Activated CD8-positive, alpha-beta memory T cell treated with anti-CD3 and anti-CD28 coated beads for 1 hour (primary cell): ENCODE data around the gene TMEM127.
"Not testable (repeated sequence)": the region's sequence is repeated elsewhere in the genome, so short reads cannot be mapped to it uniquely, and the experiment has no call there.

Source experiments
- DNase-seq, 2 donors: peaks; one replicate each; pipeline ENCODE4 v3.0.0-alpha.2; 2020; ENCODE audit warnings: low read depth in 1 of 2; ENCODE audit errors: extremely low read depth in 1 of 2

Gene TMEM127, protein sequence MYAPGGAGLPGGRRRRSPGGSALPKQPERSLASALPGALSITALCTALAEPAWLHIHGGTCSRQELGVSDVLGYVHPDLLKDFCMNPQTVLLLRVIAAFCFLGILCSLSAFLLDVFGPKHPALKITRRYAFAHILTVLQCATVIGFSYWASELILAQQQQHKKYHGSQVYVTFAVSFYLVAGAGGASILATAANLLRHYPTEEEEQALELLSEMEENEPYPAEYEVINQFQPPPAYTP

DNA sequence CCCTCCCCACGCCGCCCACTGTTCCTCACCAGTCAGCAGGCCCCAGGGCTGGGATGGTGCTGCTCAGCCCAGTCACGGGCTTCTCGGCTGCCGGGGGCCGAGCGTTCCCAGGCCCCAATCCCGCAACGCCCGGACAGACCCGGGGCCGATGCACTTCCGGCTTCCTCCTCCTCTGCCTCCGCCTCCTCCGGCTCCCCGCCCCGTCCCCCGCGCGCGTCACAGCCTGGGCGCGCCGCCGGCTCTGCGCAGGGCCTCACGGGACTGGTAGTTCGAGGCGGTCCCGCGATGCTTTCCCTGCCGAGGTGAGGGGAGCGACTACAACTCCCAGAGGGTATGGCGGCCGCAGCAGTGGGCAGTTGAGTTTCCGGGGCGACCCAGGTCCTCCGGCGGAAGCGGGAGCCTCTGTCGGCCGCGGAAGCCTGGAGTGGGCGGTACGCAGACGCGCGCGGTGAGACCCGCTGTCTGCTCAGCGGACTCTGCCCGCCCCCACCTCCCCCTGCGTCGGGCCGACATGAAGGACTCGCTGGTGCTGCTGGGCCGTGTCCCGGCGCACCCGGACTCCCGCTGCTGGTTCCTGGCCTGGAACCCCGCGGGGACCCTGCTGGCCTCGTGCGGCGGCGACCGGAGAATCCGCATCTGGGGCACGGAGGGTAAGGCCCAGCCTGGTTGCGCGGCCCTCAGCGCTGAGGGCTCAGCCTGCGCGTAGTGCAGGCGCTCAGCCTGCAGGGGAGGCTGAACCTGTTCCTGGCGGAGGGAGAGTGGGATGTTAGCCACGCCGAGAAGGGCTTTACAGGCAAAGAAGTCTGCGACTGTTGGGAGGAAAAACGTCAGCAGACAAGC is at the start of gene TMEM127, which contains the start of gene CIAO1:
Gene TMEM127 (minus strand): TSS at position 158 of the 840 bp plus-strand sequence. CDS start 616 bp downstream, outside the sequence.
Gene CIAO1 (plus strand): TSS at position 386 of the 840 bp plus-strand sequence. CDS start 126 bp downstream, at position 512.
- peak; percentile 93 to 95 for DNase-seq

DNA sequence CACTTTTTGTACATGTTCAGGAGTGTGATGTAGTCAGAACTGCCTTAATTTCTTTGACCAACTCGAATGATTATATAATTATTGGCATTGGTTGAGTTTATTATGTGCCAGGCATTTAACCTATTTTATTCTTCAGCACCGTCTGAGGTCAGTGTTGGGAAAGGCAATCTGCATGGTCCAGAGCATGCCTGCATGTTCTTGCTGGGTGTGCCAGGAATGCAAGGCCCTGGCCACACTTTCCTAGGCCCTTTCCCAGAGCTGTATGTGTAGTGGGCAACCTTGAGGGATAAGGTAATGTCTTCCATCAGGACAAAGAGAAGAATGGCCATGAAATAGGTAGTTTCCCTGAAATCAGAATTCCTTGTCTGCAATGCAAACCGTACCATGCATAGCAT is 49.2 kb upstream of the TMEM127 start:
- DNase-seq: no peak

DNA sequence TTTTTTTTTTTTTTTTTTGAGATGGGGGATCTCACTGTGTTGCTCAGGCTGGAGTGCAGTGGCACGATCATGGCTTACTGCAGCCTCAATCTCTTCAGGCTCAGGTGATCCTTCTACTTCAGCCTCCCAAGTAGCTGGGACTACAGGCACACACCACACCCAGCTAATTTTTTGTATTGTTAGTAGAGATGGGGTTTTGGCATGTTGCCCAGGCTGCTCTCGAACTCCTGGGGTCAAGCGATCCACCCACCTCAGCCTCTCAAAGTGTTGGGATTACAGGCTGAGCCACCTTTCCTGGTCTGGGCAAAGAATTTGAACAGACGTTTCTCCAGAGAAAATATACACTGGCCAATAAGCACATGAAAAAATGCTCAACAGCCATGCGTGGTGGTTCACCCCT is 42.5 kb upstream of the TMEM127 start:
- DNase-seq: no peak

DNA sequence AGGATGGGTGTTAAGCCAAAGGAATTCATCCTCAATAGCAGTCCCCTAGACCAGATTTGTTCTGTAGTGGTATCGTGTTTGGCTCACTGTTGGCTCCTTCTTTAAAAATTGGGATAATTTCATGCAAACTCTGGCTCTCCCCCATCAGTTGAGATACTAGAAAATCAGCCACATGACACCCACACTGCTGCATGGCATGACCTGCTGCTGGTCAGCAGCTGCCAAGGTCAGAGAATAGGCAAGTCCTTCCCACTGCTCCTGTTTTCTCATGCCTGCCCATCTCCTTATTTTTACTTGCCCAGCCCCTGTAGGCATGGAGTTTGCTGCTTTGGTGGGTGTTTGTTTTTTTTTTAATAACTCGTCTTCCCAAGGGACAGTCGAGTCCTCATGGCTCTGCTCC is 40.6 kb upstream of the TMEM127 start:
- no peak for DNase-seq

DNA sequence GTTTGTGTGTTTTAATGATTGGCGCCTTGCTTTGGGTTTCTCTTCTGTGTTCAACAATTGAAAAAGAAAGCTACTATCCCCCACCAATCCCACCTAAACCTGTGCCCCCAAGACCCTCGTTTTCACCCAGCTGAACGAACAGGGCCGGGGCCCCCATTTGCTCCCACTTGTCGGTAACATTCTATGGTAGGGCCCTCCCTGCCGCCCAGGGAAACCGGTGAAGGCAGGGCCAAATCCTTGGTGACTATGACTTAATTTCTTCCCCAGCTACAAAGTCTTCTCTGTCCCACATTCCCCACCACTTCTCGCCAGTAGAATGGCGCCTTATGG is 40.1 kb upstream of the TMEM127 start:
- DNase-seq: no peak

DNA sequence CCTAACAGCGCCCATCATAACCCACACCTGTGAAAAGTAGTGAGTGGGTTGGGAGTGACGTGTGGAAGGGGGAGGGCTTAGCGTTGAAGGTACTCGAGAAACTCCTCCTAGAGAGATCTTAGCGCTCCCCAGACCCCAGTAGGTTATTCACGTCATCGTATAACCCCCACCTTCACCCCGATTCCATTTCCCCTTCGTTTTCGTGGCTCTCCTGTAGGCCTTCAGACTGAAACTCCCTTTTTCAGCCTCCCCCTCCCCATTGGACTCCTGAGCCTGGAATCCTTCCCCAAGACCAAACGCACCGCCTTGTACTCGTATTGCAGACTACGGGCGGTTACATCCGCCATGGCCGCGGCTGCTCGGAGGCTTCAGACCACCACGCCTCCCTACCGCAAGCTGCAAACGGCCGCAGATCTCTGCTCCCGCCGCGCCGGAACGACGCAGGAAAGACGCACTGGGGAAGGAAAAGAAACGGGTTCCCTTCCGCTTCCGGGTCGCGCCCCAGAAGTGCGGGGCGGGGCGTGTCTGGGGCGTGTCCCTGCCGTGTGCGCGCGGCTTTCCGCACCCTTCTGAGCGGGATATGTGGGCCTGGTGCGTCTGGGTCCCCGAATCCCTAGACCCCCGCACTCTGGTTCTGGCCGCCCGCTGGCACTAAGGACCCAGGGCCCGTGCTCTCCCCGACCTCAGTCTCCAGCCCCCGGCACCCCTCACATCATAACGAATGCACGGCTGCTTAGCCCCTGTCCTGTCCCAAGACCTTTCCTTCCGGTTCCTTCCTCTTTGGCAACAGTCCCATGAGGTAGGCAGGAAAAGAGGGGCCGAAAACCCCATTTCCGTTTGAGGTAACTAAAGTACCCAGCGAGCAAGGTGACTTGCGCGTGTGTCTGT is 39.5 kb upstream of the TMEM127 start, which contains the start of gene SNRNP200:
Gene SNRNP200 (minus strand): TSS at position 456 of the 888 bp plus-strand sequence. CDS start 109 bp downstream, at position 347.
- peak; percentile 75 to 84 for DNase-seq

DNA sequence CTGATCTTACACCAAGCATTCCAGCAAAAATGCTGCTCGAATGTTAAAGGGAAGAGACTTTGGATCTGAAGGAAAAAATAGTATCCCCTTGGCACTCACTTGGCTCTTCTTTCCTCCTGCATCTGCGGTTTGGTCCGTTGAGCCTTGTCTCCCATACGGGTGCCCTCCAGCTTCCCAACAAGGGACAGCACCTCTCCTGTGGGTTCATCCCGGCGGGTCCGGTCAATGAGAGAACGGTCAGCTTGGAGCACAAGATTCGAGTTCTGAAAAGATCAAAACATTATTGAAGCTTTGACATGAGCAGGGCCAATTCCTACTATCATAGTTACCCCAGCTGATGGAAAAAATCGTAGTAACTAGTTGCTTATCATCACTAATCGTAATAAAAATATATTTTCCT is 38.8 kb upstream of the TMEM127 start:
- no peak for DNase-seq

DNA sequence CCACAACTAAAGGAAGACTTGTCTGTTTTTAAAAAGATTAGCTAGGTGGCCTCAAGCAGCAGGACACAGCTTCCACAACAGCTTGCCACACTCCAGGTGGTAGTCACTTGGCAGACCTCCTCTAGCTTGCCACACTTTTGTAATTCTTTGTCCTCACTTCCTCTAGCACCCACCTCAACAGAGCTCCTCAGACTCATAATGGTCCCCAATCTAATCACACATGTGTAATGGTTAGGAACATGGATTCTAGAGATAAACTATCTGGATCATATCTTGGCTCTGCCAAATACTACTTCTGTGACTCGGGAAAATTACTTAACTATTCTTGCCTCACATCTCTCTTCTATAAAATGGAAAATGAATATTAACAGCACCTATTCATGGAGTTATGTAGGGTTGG is 36.1 kb upstream of the TMEM127 start:
- no peak for DNase-seq

DNA sequence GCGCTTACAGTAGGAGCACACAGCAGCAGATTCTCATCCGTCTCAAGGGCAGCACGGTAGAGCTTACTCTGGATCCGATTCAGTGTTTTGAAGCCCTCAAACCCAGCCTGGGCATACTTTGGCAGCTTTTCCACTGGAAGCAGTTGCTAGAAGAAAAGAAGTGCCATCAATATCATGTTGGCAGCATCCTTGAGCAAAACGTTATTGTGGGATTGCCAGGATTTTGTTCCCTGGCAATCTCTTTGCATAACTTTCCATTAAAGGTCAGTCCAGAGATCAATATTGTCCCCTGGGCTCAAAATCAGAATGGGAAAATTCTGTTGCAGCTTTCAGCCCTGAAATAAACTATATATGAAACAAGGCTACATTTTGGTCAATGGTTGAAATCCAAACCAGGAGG is 31.1 kb upstream of the TMEM127 start:
- no peak for DNase-seq

DNA sequence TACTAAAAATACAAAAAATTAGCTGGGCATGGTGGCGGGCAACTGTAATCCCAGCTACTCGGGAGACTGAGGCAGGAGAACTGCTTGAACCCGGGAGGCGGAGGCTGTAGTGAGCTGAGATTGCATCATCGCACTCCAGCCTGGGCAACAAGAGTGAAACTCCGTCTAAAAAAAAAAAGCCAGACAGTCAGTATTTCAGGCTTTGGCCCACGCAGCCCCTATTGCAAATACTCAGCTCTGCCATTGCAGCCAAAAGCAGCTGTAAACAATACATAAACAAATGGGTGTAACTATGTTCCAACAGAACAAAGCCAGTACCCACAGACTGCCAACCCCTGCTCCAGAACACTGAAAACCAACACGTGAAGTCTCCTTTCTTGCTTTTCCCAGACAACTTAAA is 28.5 kb upstream of the TMEM127 start:
- DNase-seq: not testable (repeated sequence)

DNA sequence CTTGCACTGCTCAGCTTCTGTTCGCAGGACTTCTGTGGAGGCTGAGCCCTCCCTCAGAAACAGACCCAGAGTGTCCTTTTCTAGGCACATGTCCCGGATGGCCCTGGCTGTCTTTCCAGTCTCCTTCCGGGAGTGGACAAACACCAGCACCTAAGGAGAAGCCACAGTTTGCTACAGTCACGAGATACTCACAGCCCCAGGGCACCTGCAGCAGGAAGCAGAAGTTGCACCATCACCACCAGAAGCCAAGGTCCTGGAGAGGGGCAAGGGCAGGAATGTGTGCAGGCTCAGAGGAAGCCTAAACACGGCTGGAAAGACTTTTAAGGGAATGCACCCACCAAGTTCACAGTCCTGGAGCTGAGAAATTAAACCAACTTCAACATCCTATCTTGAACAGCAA is 26.0 kb upstream of the TMEM127 start:
- no peak for DNase-seq

DNA sequence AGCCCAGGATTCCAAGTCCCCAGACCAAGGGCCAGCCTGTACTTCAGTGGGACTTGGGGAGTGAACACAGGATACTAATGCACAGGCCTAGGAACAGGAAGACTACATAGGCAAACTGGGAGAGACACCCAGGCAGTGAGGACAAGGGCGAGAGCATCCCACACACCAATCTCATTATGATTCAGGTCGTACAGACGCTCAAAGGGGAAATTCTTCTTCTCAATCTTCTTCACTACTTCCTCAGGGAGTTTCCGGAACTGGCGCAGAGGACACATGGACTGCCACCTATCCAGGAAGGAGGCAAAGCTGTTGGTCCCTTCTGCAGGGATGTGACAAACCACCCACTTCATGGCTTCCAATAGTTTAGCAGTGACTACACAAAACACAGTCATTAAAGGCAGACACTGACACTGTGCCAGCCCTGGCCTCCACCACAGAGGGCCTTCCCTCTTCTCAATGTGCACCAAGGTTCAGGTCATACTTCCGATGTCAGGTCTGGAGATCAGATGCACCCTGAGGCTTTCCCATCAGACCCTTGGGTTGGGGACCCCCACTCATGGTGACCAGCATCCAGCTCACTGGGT is 21.6 kb upstream of the TMEM127 start:
- no peak for DNase-seq

DNA sequence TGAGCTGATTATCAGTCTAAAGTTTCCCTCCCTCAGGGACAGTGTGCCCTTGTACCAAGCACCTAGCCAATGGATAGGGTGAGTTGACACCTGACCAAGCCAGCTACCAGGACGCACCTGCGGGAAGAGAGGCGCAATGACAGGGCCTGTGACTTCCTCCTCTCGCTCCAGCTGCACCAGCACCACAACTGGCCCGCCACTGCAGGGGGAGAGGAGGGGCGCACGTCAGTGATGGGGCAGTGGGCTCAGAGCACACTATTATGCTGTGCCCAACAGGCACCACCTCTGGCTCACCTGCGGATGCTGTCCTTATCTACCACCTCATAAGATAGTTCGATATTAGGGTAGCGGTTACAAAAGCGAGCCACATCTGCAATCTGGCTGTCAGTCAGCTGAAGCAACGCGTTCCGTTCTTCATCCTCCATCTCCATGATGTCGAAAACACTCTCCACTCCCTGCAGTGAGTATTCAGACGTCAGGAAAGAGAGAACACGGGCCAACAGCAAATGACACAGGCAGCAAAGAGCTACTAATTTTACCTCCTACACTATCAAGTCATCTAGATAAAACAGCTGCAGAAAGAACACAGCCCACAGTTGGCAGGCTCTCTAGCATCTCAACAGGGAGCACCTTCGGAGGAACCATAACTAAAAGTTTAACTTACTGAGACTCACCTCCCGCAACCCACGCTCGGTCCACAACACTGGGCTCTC is 11.1 kb upstream of the TMEM127 start:
- no peak for DNase-seq

DNA sequence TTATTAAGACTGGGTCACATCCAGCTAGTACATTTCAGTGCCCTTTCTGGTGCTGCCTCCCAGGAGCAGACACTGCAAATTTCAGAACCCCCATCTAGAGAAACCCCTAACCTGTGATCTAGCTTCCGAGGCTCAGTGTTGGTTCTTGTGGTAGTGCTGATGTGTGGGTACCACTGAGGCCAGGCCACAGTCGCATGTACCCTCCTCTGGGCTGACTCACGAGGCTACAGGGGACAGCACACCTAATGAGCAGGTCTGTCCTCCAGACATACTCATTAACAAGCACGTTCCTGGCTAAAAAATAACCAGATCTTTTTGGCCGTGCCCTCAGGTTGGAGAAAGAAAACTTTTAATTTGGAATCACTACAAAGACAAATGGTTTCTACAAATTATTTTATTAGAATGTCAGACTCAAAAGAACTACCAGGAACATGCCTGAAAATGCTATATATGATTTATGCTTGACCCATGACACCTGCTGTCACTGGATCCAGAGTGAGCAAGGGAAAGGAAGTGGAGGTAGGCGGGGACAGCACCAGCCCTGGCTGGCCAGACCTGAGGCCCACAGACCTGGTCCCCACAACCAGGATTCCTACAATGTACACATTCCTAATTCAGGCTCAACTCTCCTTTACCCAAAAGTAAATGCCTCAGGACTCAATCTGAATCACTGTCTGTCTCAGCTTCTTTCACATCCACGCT is 8.7 kb upstream of the TMEM127 start:
- DNase-seq: no peak

DNA sequence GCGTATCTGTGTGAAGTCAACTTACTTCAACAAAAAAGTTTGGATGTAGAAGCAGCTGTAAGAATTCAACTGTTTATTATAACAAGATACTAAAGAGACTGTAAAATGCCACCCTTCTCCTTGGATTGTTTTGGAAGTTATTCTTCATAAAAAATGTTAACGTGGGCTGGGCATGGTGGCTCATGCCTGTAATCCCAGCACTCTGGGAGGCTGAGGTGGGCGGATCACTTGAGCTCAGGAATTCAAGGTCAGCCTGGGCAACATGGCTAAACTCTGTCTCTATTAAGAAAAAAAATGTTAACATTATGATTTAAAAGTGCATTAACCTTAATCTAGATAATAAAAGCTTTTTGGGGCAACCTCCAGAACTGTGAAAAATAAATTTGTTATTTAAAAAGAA is 8.0 kb upstream of the TMEM127 start:
- no peak for DNase-seq

DNA sequence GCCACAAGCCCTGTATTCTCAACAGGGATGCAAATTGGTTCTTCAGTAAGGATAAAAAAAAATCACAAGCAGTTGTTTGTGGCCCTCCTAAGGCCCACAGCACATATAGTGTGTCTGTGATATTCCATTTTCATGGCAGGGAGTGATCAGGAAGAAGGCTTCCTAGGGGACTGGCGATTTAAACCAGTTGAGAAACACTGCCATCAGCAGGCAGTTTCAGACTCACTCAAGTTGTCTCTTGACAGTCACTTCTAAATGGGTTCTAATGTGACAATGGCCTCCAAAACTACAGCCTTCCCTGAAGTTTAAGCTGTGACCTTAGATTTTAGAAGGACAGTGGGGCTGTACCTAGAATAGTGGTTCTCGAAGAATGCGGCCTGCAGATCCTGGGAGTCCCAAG is 6.2 kb upstream of the TMEM127 start:
- no peak for DNase-seq

DNA sequence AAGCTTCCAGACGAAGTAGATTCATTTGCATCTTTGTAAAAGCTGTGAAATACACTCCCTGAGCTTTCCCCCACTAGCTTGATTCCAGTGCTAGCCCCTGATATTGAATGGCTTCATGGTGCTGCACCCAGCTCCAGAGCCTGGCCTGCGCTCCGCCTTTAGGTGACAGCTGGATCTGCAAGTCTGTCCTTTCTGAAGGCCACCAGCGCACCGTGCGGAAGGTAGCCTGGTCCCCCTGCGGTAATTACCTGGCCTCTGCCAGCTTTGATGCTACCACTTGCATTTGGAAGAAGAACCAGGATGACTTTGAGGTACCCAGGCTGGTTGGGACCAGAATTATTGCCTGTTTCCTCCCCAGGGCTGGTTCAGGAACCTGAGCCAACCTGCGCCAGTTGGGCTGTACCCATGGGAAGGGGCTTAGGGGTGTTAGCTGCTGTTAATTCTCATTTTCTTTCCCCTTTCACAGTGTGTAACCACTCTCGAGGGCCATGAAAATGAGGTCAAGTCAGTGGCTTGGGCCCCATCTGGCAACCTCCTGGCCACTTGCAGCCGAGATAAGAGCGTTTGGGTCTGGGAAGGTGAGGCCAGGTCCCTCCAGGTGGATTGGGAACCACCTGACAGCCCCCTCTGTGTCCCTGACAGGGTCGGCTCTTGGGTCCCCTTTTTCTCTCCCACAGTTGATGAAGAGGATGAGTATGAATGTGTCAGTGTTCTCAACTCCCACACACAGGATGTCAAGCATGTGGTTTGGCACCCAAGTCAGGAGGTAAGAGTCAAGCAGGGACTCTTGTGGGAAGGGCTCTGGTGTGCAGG is 1.6 kb upstream of the TMEM127 start:
- DNase-seq: no peak

DNA sequence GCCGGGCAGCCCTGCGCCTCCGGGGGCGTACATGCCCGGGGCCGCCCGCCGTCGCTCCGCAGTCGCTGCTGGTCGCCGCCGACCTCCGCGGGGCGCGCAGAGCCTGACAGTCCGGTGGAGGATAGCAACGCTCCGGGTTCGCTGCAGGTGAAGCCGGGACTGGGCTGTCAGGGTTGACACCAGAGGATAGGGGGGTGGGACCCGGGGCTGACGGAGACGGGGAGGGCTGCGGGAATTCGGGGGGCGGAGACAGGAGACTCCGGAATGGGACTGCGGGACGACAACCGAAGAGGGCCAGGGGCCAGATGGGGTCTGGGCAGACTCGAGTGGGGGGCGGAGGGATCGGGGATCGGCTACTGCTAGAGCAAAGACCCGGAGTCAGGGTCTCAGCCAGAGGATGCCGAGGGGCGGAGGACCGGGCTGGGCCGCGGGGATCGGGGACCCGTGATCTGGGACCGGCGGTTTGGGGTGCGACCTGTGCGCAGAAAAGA is 403 bp downstream of the TMEM127 start:
- DNase-seq: peak; percentile 9 to 24
